Activated naive CD8-positive, alpha-beta T cell treated with anti-CD3 and anti-CD28 coated beads for 36 hours (primary cell): Measurements from ENCODE around the gene SLAMF8. TPM values are rescaled to one million over a fixed set of nuclear protein-coding genes. Genes with fewer than 3 reads are reported as not detected.

Source experiments
- DNase-seq: peaks from one replicate; pipeline ENCODE4 v3.0.0; 2021
- H3K27ac Mint-ChIP-seq: one replicate; pipeline ENCODE4 v1.8.0; 2022; ENCODE audit warnings: mild to moderate bottlenecking, moderate library complexity, mixed read lengths
- H3K27me3 Mint-ChIP-seq: one replicate; pipeline ENCODE4 v1.8.0; 2022; ENCODE audit warnings: mild to moderate bottlenecking, mixed read lengths
- H3K36me3 Mint-ChIP-seq: one replicate; pipeline ENCODE4 v1.8.0; 2021; ENCODE audit warnings: mild to moderate bottlenecking, mixed read lengths
- H3K4me1 Mint-ChIP-seq: one replicate; pipeline ENCODE4 v1.8.0; 2021; ENCODE audit warnings: mixed read lengths
- H3K4me3 Mint-ChIP-seq: one replicate; pipeline ENCODE4 v1.8.0; 2022; ENCODE audit warnings: mild to moderate bottlenecking, moderate library complexity, mixed read lengths
- H3K9me3 Mint-ChIP-seq: one replicate; pipeline ENCODE4 v1.8.0; 2022; ENCODE audit warnings: mixed read lengths
- total RNA-seq, 2 experiments: library from RNA; stranded (reverse); gene quantifications; one replicate each; pipeline ENCODE4 v1.2.3, GENCODE V29; 2021

SLAMF8 gene
- total RNA-seq, 2 experiments from 2014 or later = 1.3 to 2.1 TPM

DNA sequence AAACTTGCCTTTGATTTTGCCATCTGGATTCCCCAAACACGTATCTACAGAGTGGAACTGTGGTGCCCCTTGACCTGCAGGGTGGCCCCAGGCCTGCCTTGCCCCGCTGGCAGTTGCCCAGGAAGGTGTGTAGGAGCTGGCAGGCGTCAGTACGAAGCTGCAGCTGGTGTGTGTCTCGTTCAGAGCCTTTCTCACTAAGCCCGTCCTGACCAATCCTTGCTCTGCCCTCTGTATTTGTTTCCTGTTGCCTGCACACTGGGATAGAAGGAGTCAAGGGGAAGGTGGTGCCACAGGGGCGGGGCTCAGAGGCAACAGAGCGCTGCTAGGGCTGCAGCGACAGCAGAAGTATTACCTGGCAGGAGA, 41.0 kb downstream of the SLAMF8 start:
- no peaks in the 10 kb centered on the region for H3K9me3 Mint-ChIP-seq
- peaks cover 24% of the 10 kb centered on the region for H3K4me1 Mint-ChIP-seq
- no peaks in the 10 kb centered on the region for H3K36me3 Mint-ChIP-seq
- no peak overlapping the region for H3K4me3 Mint-ChIP-seq
- H3K27ac Mint-ChIP-seq = no peak overlapping the region
- H3K27me3 Mint-ChIP-seq = peaks cover 13% of the 10 kb centered on the region
- DNase-seq = no peak

- no peaks in the 10 kb centered on the region for H3K9me3 Mint-ChIP-seq
- no peak for DNase-seq
- no peak overlapping the region for H3K27ac Mint-ChIP-seq
- H3K4me1 Mint-ChIP-seq = peaks cover 24% of the 10 kb centered on the region
- H3K36me3 Mint-ChIP-seq = no peaks in the 10 kb centered on the region
- H3K27me3 Mint-ChIP-seq = peaks cover 20% of the 10 kb centered on the region
- no peak overlapping the region for H3K4me3 Mint-ChIP-seq
Observed at GRCh38 chr1:159868766-159869165, 42.1 kb downstream of the SLAMF8 start.

- no peaks in the 10 kb centered on the region for H3K9me3 Mint-ChIP-seq
- DNase-seq = peak; percentile 40
- H3K27ac Mint-ChIP-seq = no peak overlapping the region
- H3K4me1 Mint-ChIP-seq = peaks cover 24% of the 10 kb centered on the region
- no peaks in the 10 kb centered on the region for H3K36me3 Mint-ChIP-seq
- H3K4me3 Mint-ChIP-seq = no peak overlapping the region
- H3K27me3 Mint-ChIP-seq = peaks cover 24% of the 10 kb centered on the region
Observed at GRCh38 chr1:159869173-159869572, 42.5 kb downstream of the SLAMF8 start.

- Mint-ChIP-seq H3K4me3 (no peak overlapping the region), H3K4me1 (peaks cover 24% of the 10 kb centered on the region), H3K27ac (no peak overlapping the region), H3K27me3 (peaks cover 26% of the 10 kb centered on the region), H3K9me3 (no peaks in the 10 kb centered on the region), H3K36me3 (no peaks in the 10 kb centered on the region)
- no peak for DNase-seq
Observed at GRCh38 chr1:159869607-159870006, 42.9 kb downstream of the SLAMF8 start.

DNA sequence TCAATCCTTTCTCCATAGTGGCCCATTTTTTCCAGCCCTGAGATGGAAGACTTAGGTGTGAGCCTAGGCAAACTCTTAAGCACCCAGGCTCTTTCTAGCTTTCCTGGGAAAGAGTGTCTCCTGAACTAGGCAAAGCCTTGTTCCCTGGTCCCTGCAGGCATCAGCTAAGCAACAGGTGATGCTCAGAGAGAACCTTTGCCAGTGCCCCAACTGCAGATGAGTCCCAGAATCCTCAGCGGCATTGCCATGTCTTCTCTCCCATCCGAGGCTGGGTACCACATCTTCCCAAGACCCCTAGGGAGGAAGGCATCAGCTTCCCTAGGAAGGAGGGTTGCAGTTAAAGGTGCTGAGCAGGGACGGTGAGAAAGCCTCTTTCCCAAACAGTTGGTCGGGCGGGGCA, 44.0 kb downstream of the SLAMF8 start:
- Mint-ChIP-seq H3K27me3 (peaks cover 26% of the 10 kb centered on the region), H3K9me3 (no peaks in the 10 kb centered on the region), H3K4me1 (peaks cover 20% of the 10 kb centered on the region), H3K27ac (no peak overlapping the region), H3K36me3 (no peaks in the 10 kb centered on the region), H3K4me3 (no peak overlapping the region)
- no peak for DNase-seq

DNA sequence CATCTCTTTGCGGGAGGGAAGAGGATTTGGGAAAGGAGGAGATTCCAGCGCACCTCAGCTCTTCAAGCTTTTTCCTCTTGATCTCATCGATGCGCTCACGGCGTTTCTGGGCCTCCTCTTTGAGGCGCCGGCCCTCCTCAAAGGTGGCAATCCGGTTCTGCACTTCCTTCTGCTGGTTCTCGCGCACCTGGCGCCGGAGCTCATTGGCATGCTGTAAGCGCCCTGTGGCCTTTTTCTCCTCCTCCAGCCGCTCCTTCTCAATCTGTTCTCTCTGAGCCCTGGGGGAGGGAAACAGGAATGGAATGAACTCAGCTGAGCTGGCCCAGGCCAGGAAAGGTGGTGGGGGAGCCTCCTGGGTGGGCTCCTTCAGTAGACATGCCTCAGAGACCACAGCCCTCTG, 46.2 kb downstream of the SLAMF8 start:
- Mint-ChIP-seq H3K4me3 (no peak overlapping the region), H3K4me1 (peaks cover 8% of the 10 kb centered on the region), H3K36me3 (no peaks in the 10 kb centered on the region), H3K27me3 (peaks cover 21% of the 10 kb centered on the region), H3K27ac (no peak overlapping the region), H3K9me3 (no peaks in the 10 kb centered on the region)
- DNase-seq = no peak

DNA sequence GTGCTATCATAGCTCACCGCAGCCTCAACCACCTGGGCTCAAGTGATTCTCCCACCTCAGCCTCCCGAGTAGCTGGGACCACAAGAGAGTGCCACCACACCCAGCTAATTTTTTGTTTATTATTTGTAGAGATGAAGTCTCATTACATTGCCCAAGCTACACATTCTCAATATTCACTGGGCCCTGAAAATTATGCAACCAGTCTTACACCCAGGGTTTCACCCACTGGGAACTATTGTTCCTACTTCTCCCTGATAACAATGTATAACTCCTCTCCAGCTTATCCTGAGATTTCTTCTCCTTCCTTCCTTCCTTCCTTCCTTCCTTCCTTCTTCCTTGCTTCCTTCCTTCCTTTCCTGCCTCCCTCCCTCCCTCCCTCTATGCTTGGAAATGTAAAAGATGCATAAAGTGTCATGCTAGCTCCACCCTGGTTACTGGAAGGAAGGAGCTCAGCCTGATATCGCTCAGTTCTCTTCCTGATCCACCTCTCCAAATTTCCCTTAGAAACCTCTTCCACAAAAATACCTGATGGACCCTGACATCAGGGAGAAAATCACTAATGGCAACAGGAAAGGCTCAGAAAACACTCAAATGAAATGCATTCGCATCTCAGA, 47.0 kb downstream of the SLAMF8 start:
- Mint-ChIP-seq H3K9me3 (no peaks in the 10 kb centered on the region), H3K27ac (no peak overlapping the region), H3K4me1 (peaks cover 8% of the 10 kb centered on the region), H3K27me3 (peaks cover 21% of the 10 kb centered on the region), H3K4me3 (no peak overlapping the region), H3K36me3 (no peaks in the 10 kb centered on the region)
- DNase-seq = no peak

DNA sequence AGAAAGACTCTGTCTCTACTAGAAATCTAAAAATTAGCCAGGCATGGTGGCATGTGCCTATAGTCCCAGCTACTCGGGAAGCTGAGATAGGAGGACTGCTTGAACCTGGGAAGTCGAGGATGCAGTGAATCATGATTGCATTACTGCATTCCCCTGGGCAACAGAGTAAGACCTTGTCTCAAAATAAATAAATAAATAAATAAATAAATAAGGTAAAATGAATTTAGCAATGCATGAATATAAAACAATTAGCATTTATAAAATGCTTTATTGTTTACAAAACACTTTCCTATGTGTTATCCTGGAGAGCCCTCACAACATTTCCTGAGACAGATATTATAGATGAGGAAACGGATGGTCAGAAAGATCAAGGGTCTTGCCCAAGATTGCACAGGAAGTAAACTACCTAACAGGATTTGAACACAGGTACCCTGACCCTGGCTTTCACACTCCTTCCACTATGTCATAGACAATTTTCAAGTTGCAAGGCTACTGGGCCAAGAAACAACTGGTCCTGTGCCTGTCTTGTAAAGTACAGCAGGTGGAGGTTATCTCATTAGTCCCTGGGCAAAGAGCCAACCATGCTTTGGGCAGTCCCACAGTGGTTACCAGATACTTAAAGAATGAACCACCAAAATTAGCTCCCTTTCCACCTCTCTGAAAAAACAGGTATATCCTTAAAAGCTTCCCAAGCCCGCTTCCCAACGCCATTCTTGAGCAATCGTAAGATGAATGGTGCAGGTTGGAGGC, 51.2 kb downstream of the SLAMF8 start:
- Mint-ChIP-seq H3K9me3 (no peaks in the 10 kb centered on the region), H3K36me3 (no peaks in the 10 kb centered on the region), H3K27me3 (peaks cover 12% of the 10 kb centered on the region), H3K27ac (no peak overlapping the region), H3K4me3 (no peak overlapping the region), H3K4me1 (no peaks in the 10 kb centered on the region)
- no peak for DNase-seq

- H3K4me1 Mint-ChIP-seq = no peaks in the 10 kb centered on the region
- no peak overlapping the region for H3K27ac Mint-ChIP-seq
- DNase-seq = no peak
- no peaks in the 10 kb centered on the region for H3K9me3 Mint-ChIP-seq
- H3K36me3 Mint-ChIP-seq = no peaks in the 10 kb centered on the region
- H3K4me3 Mint-ChIP-seq = no peak overlapping the region
- peaks cover 3% of the 10 kb centered on the region for H3K27me3 Mint-ChIP-seq
Observed at GRCh38 chr1:159879136-159879535, 52.5 kb downstream of the SLAMF8 start.

DNA sequence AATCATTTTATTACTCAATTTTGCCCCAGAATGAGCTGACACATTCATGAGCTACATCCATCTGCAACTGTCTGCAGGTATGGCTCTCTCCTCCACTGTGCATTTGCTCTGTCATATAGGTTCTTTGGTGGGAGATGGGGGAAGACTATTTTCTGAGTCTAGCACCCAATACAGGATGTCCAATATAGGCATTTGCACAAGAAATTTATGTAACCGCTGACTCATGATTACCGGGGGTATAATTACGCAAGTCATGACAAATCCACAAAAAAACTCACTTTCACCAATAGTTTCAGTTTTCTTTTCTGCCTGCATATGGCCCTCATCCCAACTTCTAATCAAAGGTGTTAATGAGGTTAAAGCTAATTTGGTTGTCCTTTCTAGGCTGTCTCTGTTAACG, 53.3 kb downstream of the SLAMF8 start:
- H3K4me1 Mint-ChIP-seq = no peaks in the 10 kb centered on the region
- H3K36me3 Mint-ChIP-seq = no peaks in the 10 kb centered on the region
- no peak for DNase-seq
- no peak overlapping the region for H3K4me3 Mint-ChIP-seq
- no peak overlapping the region for H3K27ac Mint-ChIP-seq
- no peaks in the 10 kb centered on the region for H3K27me3 Mint-ChIP-seq
- H3K9me3 Mint-ChIP-seq = no peaks in the 10 kb centered on the region

DNA sequence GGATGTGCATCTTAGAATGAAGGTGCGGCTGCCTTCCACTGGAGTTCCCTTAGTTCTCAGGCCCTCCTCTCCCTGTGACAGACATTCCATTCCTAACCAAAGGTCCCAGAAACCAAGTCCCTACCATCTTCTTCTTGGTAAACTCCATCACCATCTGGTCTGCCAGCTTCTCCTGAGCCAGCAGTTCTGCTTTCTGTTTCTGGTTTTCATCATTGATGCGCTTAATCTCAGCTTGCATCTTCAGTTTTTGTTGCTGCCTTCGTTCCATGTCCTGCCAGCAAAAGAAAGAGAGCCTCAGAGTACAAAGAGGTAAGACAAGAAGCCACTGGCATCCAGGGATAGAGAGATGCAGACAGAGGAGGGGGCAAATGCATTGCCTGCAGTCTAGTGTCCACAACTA, 53.8 kb downstream of the SLAMF8 start:
- no peak for DNase-seq
- Mint-ChIP-seq H3K27ac (no peak overlapping the region), H3K36me3 (no peaks in the 10 kb centered on the region), H3K9me3 (no peaks in the 10 kb centered on the region), H3K4me1 (no peaks in the 10 kb centered on the region), H3K4me3 (no peak overlapping the region), H3K27me3 (no peaks in the 10 kb centered on the region)

GRCh38 chr1:159881622-159882526, 55.2 kb downstream of the SLAMF8 start:
- Mint-ChIP-seq H3K4me1 (no peaks in the 10 kb centered on the region), H3K27me3 (no peaks in the 10 kb centered on the region), H3K4me3 (no peak overlapping the region), H3K36me3 (no peaks in the 10 kb centered on the region), H3K27ac (no peak overlapping the region), H3K9me3 (no peaks in the 10 kb centered on the region)
- no peak for DNase-seq

- H3K27me3 Mint-ChIP-seq = no peaks in the 10 kb centered on the region
- no peak for DNase-seq
- no peak overlapping the region for H3K27ac Mint-ChIP-seq
- H3K9me3 Mint-ChIP-seq = no peaks in the 10 kb centered on the region
- H3K36me3 Mint-ChIP-seq = no peaks in the 10 kb centered on the region
- H3K4me3 Mint-ChIP-seq = no peak overlapping the region
- H3K4me1 Mint-ChIP-seq = no peaks in the 10 kb centered on the region
Observed at GRCh38 chr1:159882527-159882862, 55.8 kb downstream of the SLAMF8 start.

- Mint-ChIP-seq H3K36me3 (no peaks in the 10 kb centered on the region), H3K9me3 (no peaks in the 10 kb centered on the region), H3K27ac (no peak overlapping the region), H3K4me1 (no peaks in the 10 kb centered on the region), H3K27me3 (no peaks in the 10 kb centered on the region), H3K4me3 (no peak overlapping the region)
- no peak for DNase-seq
Observed at GRCh38 chr1:159883134-159883533, 56.5 kb downstream of the SLAMF8 start.

- Mint-ChIP-seq H3K9me3 (no peaks in the 10 kb centered on the region), H3K4me3 (no peak overlapping the region), H3K27me3 (no peaks in the 10 kb centered on the region), H3K27ac (no peak overlapping the region), H3K36me3 (no peaks in the 10 kb centered on the region), H3K4me1 (peaks cover 2% of the 10 kb centered on the region)
- DNase-seq = no peak
Observed at GRCh38 chr1:159884296-159884695, 57.6 kb downstream of the SLAMF8 start.
